Activated naive CD8-positive, alpha-beta T cell treated with anti-CD3 and anti-CD28 coated beads for 36 hours (primary cell): ENCODE measurements around the gene RETN. TPM values are rescaled to one million over a fixed set of nuclear protein-coding genes. Genes with fewer than 3 reads are reported as not detected.
"Not testable (repeated sequence)": the region's sequence is repeated elsewhere in the genome, so short reads cannot be mapped to it uniquely, and the experiment has no call there.

Experiments used
- DNase-seq: peaks from one replicate; pipeline ENCODE4 v3.0.0; 2021
- H3K27ac Mint-ChIP-seq: one replicate; pipeline ENCODE4 v1.8.0; 2022; ENCODE audit warnings: mild to moderate bottlenecking, moderate library complexity, mixed read lengths
- H3K27me3 Mint-ChIP-seq: one replicate; pipeline ENCODE4 v1.8.0; 2022; ENCODE audit warnings: mild to moderate bottlenecking, mixed read lengths
- H3K36me3 Mint-ChIP-seq: one replicate; pipeline ENCODE4 v1.8.0; 2021; ENCODE audit warnings: mild to moderate bottlenecking, mixed read lengths
- H3K4me1 Mint-ChIP-seq: one replicate; pipeline ENCODE4 v1.8.0; 2021; ENCODE audit warnings: mixed read lengths
- H3K4me3 Mint-ChIP-seq: one replicate; pipeline ENCODE4 v1.8.0; 2022; ENCODE audit warnings: mild to moderate bottlenecking, moderate library complexity, mixed read lengths
- H3K9me3 Mint-ChIP-seq: one replicate; pipeline ENCODE4 v1.8.0; 2022; ENCODE audit warnings: mixed read lengths
- total RNA-seq, 2 experiments: library from RNA; stranded (reverse); gene quantifications; one replicate each; pipeline ENCODE4 v1.2.3, GENCODE V29; 2021

RETN gene
- total RNA-seq, 2 experiments from 2014 or later: not detected

GRCh38 chr19:7633698-7634097 lies 35.2 kb upstream of the RETN start, which contains the start of gene PCP2:
PCP2 (minus strand) TSS chr19:7633719; CDS start chr19:7633457, 262 bp downstream.
- no peak for DNase-seq
- Mint-ChIP-seq H3K9me3 (no peaks in the 10 kb centered on the region), H3K4me3 (no peak within 1 kb of the TSS), H3K4me1 (peaks cover 21% of the 10 kb centered on the region), H3K36me3 (peaks cover 4% of the 10 kb centered on the region), H3K27ac (no peak within 1 kb of the TSS), H3K27me3 (no peaks in the 10 kb centered on the region)

- H3K4me1 Mint-ChIP-seq: peaks cover 17% of the 10 kb centered on the region
Measured at GRCh38 chr19:7635670-7636069, 33.2 kb upstream of the RETN start.

DNA sequence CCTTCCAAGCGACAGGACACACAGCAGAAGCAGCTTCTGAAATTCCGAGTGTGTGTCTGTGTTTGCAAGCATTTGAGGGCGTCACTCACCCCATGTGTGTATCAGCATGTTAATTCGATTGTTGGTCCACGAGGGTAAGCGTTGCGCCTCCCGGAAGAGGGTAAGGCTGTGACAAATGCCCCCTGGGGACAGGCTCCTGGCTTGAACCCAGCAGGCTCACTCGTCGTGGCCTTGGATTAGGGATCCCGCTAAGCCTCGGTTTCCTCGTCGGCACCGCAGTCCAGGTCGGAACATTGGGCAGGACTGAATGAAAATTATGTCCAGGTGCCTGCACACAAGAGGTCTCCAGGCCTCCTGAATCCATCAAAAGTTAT lies 32.5 kb upstream of the RETN start:
- peaks cover 6% of the 10 kb centered on the region for H3K36me3 Mint-ChIP-seq
- peak overlapping the region; percentile 82 for H3K27ac Mint-ChIP-seq
- peak overlapping the region; percentile 85 for H3K4me3 Mint-ChIP-seq
- no peaks in the 10 kb centered on the region for H3K27me3 Mint-ChIP-seq
- DNase-seq: no peak
- H3K4me1 Mint-ChIP-seq: peaks cover 13% of the 10 kb centered on the region
- no peaks in the 10 kb centered on the region for H3K9me3 Mint-ChIP-seq

More at GRCh38 chr19:7635670-7636069, 33.2 kb upstream of the RETN start:
- Mint-ChIP-seq H3K9me3 (no peaks in the 10 kb centered on the region), H3K4me3 (peak overlapping the region; percentile 48), H3K27ac (no peak overlapping the region), H3K27me3 (no peaks in the 10 kb centered on the region), H3K36me3 (peaks cover 6% of the 10 kb centered on the region)
- no peak for DNase-seq

- Mint-ChIP-seq H3K27me3 (no peaks in the 10 kb centered on the region), H3K4me1 (peaks cover 9% of the 10 kb centered on the region), H3K36me3 (peaks cover 6% of the 10 kb centered on the region), H3K9me3 (no peaks in the 10 kb centered on the region), H3K27ac (peak within 1 kb of the TSS; percentile 82), H3K4me3 (peak within 1 kb of the TSS; percentile 85)
- peak; percentile 91 for DNase-seq
Measured at GRCh38 chr19:7636691-7637373, 32.0 kb upstream of the RETN start, which contains the start of gene STXBP2. STXBP2 (plus strand) TSS chr19:7637110; CDS start chr19:7637150, 40 bp downstream.

GRCh38 chr19:7637374-7638256 lies 31.2 kb upstream of the RETN start:
- H3K36me3 Mint-ChIP-seq: peaks cover 6% of the 10 kb centered on the region
- H3K9me3 Mint-ChIP-seq: no peaks in the 10 kb centered on the region
- DNase-seq: no peak
- peak overlapping the region; percentile 82 for H3K27ac Mint-ChIP-seq
- no peaks in the 10 kb centered on the region for H3K27me3 Mint-ChIP-seq
- H3K4me1 Mint-ChIP-seq: peaks cover 9% of the 10 kb centered on the region
- peak overlapping the region; percentile 85 for H3K4me3 Mint-ChIP-seq

DNA sequence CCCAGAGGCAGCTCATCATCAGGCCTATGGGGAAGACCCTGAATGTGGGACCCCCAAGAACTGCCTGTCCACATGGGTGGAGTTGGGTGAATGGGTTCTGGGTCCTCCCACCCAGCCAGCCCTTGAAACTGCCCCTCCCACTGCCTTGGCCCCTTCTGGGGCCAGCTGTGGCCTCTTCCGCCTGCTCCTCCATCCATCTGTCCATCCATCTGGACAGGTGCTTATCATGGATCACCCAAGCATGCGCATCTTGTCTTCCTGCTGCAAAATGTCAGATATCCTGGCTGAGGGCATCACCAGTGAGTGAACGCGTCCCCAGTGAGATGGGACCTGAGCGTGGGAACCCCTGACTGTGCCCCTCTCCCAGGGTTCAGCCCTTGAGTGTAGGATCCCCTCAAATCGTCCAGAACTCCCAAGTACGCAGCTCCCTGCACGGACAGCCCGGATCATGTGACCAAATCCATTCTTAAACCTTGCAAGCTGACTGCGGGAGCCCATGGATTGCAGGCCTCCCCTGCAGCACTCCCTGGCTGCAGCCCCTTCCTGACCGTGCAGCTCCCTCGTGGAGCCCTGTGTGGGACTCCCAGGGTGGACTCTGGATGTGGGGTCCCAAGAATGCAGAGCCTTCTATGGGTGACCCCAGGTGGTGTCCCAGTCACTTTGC lies 29.9 kb upstream of the RETN start:
- peaks cover 11% of the 10 kb centered on the region for H3K36me3 Mint-ChIP-seq
- no peak overlapping the region for H3K27ac Mint-ChIP-seq
- H3K4me1 Mint-ChIP-seq: peaks cover 10% of the 10 kb centered on the region
- H3K27me3 Mint-ChIP-seq: no peaks in the 10 kb centered on the region
- no peak overlapping the region for H3K4me3 Mint-ChIP-seq
- no peak for DNase-seq
- H3K9me3 Mint-ChIP-seq: no peaks in the 10 kb centered on the region

DNA sequence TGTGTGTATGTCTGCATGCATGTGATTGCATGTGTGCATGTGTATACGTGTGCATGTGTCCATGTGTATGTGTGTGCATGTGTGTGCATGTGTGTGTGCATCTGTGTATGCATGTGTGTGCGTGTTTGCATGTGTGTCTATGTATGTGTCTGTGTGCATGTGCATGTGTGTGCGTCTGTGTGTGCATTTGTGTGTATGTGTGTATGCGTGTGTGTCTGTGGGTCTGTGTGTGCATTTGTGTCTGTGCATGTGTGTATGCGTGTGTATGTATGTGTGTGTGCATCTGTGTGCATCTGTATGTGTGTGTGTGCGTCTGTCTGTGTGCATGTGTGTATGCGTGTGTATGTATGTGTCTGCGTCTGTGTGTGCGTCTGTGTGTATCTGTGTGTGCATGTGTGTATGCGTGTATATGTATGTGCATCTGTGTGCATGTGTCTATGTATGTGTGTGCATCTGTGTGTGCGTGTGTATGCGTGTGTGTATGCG lies 28.9 kb upstream of the RETN start:
- peaks cover 10% of the 10 kb centered on the region for H3K4me1 Mint-ChIP-seq
- H3K27ac Mint-ChIP-seq: no peak overlapping the region
- DNase-seq: no peak
- H3K36me3 Mint-ChIP-seq: peaks cover 11% of the 10 kb centered on the region
- no peaks in the 10 kb centered on the region for H3K27me3 Mint-ChIP-seq
- no peaks in the 10 kb centered on the region for H3K9me3 Mint-ChIP-seq
- H3K4me3 Mint-ChIP-seq: no peak overlapping the region

DNA sequence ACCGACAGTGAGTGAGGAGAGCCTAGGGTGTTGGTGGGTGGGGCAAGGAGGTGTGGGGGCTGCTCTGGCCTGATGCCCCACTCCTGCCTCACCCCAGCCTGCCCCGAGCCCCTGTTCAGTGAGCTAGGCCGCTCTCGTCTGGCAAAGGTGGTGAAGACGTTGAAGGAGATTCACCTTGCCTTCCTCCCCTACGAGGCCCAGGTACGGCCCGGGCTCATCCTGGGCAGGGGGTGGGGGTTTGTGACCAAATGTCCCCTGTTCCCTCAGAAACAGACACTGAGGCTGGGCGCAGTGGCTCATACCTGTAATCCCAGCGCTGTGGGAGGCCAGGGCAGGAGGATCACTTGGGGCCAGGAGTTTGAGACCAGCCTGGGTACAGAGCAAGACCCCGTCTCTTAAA lies 28.0 kb upstream of the RETN start:
- H3K27me3 Mint-ChIP-seq: no peaks in the 10 kb centered on the region
- H3K4me1 Mint-ChIP-seq: peaks cover 10% of the 10 kb centered on the region
- H3K36me3 Mint-ChIP-seq: peaks cover 11% of the 10 kb centered on the region
- no peaks in the 10 kb centered on the region for H3K9me3 Mint-ChIP-seq
- H3K4me3 Mint-ChIP-seq: no peak overlapping the region
- DNase-seq: no peak
- H3K27ac Mint-ChIP-seq: no peak overlapping the region

DNA sequence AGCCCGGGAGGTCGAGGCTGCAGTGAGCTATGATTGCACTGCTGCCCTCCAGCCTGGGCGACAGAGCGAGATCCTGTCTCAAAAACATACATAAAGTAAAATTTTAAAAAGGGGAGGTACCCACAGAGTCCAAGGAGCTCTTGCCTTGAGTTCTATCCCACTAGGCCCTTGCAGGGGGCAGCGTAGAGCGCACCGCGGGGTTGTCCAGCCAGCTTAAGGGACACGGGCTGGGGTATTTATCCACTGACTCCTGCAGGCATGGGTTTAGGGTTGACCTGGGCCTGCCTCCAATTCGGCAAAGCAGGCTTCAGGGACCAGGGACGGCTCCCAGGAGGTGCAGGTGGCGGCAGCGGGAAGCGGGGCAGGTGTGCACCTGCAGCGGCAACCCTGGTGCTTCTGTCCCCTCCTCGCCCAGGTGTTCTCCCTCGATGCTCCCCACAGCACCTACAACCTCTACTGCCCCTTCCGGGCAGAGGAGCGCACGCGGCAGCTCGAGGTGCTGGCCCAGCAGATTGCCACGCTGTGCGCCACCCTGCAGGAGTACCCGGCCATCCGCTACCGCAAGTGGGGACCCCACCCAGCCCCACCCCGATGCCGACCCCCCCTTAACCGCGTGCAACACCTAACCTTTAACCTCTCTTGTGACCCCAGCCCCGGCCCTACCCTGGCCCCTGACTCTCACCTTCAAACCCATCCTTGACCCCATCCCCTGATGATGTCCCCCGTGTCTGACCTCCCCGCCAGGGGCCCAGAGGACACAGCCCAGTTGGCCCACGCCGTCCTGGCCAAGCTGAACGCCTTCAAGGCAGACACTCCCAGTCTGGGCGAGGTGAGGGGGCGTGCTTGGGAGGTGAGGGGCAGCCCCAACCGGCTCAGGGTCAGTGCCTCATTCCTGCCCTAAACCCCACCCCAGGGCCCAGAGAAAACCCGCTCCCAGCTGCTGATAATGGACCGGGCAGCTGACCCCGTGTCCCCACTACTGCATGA lies 27.3 kb upstream of the RETN start:
- Mint-ChIP-seq H3K36me3 (peaks cover 11% of the 10 kb centered on the region), H3K27ac (no peak overlapping the region), H3K4me1 (peaks cover 10% of the 10 kb centered on the region), H3K4me3 (no peak overlapping the region), H3K9me3 (no peaks in the 10 kb centered on the region), H3K27me3 (no peaks in the 10 kb centered on the region)
- no peak for DNase-seq

DNA sequence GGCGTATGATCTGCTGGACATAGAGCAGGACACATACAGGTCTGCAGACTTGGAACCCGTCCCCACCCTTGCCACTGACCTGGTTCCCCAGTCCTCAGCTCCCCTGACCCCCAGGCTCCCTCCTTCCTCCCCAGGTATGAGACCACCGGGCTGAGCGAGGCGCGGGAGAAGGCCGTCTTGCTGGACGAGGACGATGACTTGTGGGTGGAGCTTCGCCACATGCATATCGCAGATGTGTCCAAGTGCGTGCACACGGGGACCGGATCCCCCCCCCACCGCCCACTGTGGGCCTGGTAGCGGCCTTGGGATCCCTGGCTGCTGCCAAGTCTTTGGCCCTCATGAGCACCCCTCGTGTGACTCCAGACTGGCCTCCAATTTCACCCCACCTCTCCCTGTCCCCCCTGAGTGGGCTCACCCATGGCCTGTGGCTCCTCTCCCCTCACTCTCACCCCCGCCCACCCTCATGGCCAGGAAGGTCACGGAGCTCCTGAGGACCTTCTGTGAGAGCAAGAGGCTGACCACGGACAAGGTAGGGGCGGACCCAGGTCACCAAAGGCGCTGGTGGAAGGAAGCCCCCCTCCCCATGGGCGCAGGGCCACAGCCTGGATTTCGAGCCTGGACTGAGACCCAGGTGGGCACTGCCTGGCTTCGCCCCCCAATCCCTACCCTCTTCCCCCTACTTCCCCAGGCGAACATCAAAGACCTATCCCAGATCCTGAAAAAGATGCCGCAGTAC lies 26.4 kb upstream of the RETN start:
- peaks cover 8% of the 10 kb centered on the region for H3K4me1 Mint-ChIP-seq
- H3K9me3 Mint-ChIP-seq: no peaks in the 10 kb centered on the region
- no peak for DNase-seq
- H3K27ac Mint-ChIP-seq: no peak overlapping the region
- H3K27me3 Mint-ChIP-seq: no peaks in the 10 kb centered on the region
- H3K4me3 Mint-ChIP-seq: no peak overlapping the region
- H3K36me3 Mint-ChIP-seq: peaks cover 11% of the 10 kb centered on the region

- Mint-ChIP-seq H3K27ac (no peak overlapping the region), H3K4me3 (no peak overlapping the region), H3K36me3 (peaks cover 11% of the 10 kb centered on the region), H3K4me1 (peaks cover 5% of the 10 kb centered on the region), H3K27me3 (no peaks in the 10 kb centered on the region), H3K9me3 (no peaks in the 10 kb centered on the region)
- no peak for DNase-seq
Measured at GRCh38 chr19:7643031-7643415, 25.8 kb upstream of the RETN start.

DNA sequence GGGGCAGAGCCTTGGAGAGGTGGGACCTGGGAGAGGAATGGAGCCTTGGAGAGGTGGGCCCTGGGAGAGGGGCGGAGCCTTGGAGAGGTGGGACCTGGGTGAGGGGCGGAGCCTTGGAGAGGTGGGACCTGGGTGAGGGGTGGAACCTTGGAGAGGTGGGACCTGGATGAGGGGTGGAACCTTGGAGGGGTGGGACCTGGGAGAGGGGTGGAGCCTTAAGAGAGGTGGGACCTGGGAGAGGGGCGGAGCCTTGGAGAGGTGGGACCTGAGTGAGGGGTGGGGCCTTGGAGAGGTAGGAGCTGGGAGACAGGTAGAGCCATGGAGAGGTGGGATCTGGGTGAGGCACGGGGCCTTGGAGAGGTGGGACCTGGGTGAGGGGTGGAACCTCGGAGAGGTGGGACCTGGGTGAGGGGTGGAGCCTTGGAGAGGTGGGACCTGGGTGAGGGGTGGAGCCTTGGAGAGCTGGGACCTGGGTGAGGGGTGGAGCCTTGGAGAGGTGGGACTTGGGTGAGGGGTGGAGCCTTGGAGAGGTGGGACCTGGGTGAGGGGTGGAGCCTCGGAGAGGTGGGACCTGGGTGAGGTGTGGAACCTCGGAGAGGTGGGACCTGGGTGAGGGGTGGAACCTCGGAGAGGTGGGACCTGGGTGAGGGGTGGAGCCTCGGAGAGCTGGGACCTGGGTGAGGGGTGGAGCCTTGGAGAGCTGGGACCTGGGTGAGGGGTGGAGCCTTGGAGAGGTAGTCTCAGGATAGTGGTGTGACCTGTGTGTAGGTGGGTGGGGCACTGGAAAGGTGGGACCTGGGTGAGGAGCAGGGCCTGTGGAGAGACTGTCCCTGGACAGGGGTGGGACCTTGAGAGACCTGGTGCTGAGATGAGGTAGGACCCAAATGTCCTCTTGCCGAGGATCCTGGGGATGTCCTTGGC lies 25.0 kb upstream of the RETN start:
- H3K4me1 Mint-ChIP-seq, H3K27me3 Mint-ChIP-seq, H3K9me3 Mint-ChIP-seq, H3K4me3 Mint-ChIP-seq, H3K27ac Mint-ChIP-seq: not testable (repeated sequence)
- H3K36me3 Mint-ChIP-seq: peaks cover 11% of the 10 kb centered on the region
- DNase-seq: peak; percentile 35

- Mint-ChIP-seq H3K4me1 (peaks cover 5% of the 10 kb centered on the region), H3K4me3 (no peak overlapping the region), H3K36me3 (peaks cover 11% of the 10 kb centered on the region), H3K27ac (no peak overlapping the region), H3K9me3 (no peaks in the 10 kb centered on the region), H3K27me3 (no peaks in the 10 kb centered on the region)
- DNase-seq: no peak
Measured at GRCh38 chr19:7644550-7644877, 24.3 kb upstream of the RETN start.
